H1 (cell line): Measurements from ENCODE around the gene AGBL1.

Experiments used
- CTCF ChIP-seq, 3 experiments: IDR thresholded peaks; 1 replicate in 2 of 3; 2 replicates in 1 of 3; pipeline versions ENCODE4 v1.5.1 to v1.6.1; 2011; ENCODE audit warnings: low read length in 3 of 3, mild to moderate bottlenecking in 3 of 3, inconsistent platforms in 2 of 3, low read depth in 1 of 3, moderate library complexity in 1 of 3; ENCODE audit not compliant: insufficient read depth in 1 of 3; ENCODE audit errors: control extremely low read depth in 1 of 3
- EZH2 ChIP-seq: fragments of 200-600 bp; sonication (generic); IDR thresholded peaks from 2 replicates; pipeline ENCODE4 v1.7.1; 2012; ENCODE audit warnings: low read depth, mild to moderate bottlenecking, moderate library complexity, low read length, inconsistent platforms; ENCODE audit not compliant: severe bottlenecking
- JUND ChIP-seq: IDR thresholded peaks from 2 replicates; pipeline ENCODE4 v1.6.1; 2011; ENCODE audit warnings: mild to moderate bottlenecking, improper control_type of control experiment, low read length
- KDM1A ChIP-seq: fragments of 200-600, 300-600 bp; sonication (generic); IDR thresholded peaks from 2 replicates; pipeline ENCODE4 v1.7.1; 2016; ENCODE audit warnings: mild to moderate bottlenecking, low read length, borderline replicate concordance
- NRF1 ChIP-seq: IDR thresholded peaks from 2 replicates; pipeline ENCODE4 v1.6.1; 2011; ENCODE audit warnings: mild to moderate bottlenecking, low read depth, low read length, improper control_type of control experiment
- POLR2A ChIP-seq, 2 experiments: IDR thresholded peaks; 1 replicate in 1 of 2; 2 replicates in 1 of 2; pipeline ENCODE4 v1.6.1; 2011; ENCODE audit warnings: low read depth in 2 of 2, low read length in 2 of 2, mild to moderate bottlenecking in 2 of 2; ENCODE audit errors: control extremely low read depth in 1 of 2

- no peak for TF ChIP-seq JUND
- no peak for TF ChIP-seq POLR2A (IDR thresholded peaks at IDR 0.05; ENCODE audit: control extremely low read depth in 1 of 2, low read depth in 2 of 2, low read length in 2 of 2)
- TF ChIP-seq CTCF (IDR thresholded peaks at IDR 0.05; ENCODE audit: control extremely low read depth in 1 of 3, insufficient read depth in 1 of 3, low read depth in 1 of 3, low read length in 3 of 3): no peak
- TF ChIP-seq KDM1A: no peak
- no peak for TF ChIP-seq EZH2
- TF ChIP-seq NRF1: no peak
Measured at GRCh38 chr15:86677278-86677677, 597.6 kb downstream of the AGBL1 start.
